SK-N-SH (cell line): ENCODE data around the gene RIC8B. TPM values are rescaled to one million over a fixed set of nuclear protein-coding genes. Genes with fewer than 3 reads are reported as not detected.

Source experiments
- CTCF ChIA-PET: fragments of 300-600, 350-600 bp; formaldehyde crosslinking; extraction: SDS; loops from one replicate; lab custom pipeline; 2021; lab: Yijun Ruan, JAX
- POLR2A ChIA-PET: fragments of 350-600 bp; sonication (Branson Sonifier 250); formaldehyde crosslinking; extraction: SDS; loops from one replicate; lab custom pipeline; 2020; ENCODE audit warnings: antibody characterized with exemption, inconsistent platforms; lab: Yijun Ruan, JAX
- DNase-seq: peaks from one replicate; pipeline ENCODE4 v3.0.0; 2012
- H2AFZ ChIP-seq: fragments of 200-600 bp; sonication (generic); 2 replicates; pipeline ENCODE4 v1.8.1; 2016; ENCODE audit warnings: antibody characterized with exemption, mild to moderate bottlenecking, low read depth
- H3F3A ChIP-seq: fragments of 200-600 bp; sonication (generic); replicated peaks from 2 replicates; pipeline ENCODE3; 2016; ENCODE audit warnings: antibody characterized with exemption, mild to moderate bottlenecking; ENCODE audit not compliant: insufficient read depth
- H3K27ac ChIP-seq, 2 experiments: fragments of 200-500 bp in 1 of 2; fragments of 200-600 bp in 1 of 2; sonication (Bioruptor generic) in 1 of 2; sonication (generic), shearing (Covaris generic) in 1 of 2; 2 replicates each; pipeline versions ENCODE4 v1.5.1 to v1.6.1; 2014 to 2016; ENCODE audit warnings: low read depth in 2 of 2, inconsistent platforms in 1 of 2, low read length in 1 of 2, mild to moderate bottlenecking in 1 of 2, mixed read lengths in 1 of 2
- H3K27me3 ChIP-seq: fragments of 200-600 bp; sonication (generic), shearing (Covaris generic); 2 replicates; pipeline ENCODE4 v1.6.1; 2016; ENCODE audit warnings: mixed run types; ENCODE audit not compliant: insufficient read depth
- H3K36me3 ChIP-seq, 2 experiments: fragments of 200-500 bp in 1 of 2; fragments of 200-600 bp in 1 of 2; sonication (Bioruptor generic) in 1 of 2; sonication (generic) in 1 of 2; replicated peaks in 1 of 2; 2 replicates each; pipeline versions ENCODE3 to v1.5.1; 2014 to 2016; ENCODE audit warnings: low read length in 1 of 2, mild to moderate bottlenecking in 1 of 2; ENCODE audit not compliant: insufficient read depth in 2 of 2, control insufficient read depth in 1 of 2
- H3K4me1 ChIP-seq, 2 experiments: fragments of 200-500 bp in 1 of 2; fragments of 200-600 bp in 1 of 2; sonication (Bioruptor generic) in 1 of 2; sonication (generic), shearing (Covaris generic) in 1 of 2; 2 replicates each; pipeline versions ENCODE4 v1.5.1 to v1.6.1; 2014 to 2016; ENCODE audit warnings: low read depth in 1 of 2, low read length in 1 of 2, mixed run types in 1 of 2; ENCODE audit not compliant: insufficient read depth in 2 of 2, control insufficient read depth in 1 of 2
- H3K4me2 ChIP-seq: fragments of 200-600 bp; sonication (generic), shearing (Covaris generic); 2 replicates; pipeline ENCODE4 v1.6.1; 2017; ENCODE audit warnings: mixed run types
- H3K4me3 ChIP-seq, 2 experiments: fragments of 200-500 bp in 1 of 2; fragments of 200-600 bp in 1 of 2; sonication (Bioruptor generic) in 1 of 2; sonication (generic), shearing (Covaris generic) in 1 of 2; 2 replicates each; pipeline versions ENCODE4 v1.5.1 to v1.8.1; 2014 to 2016; ENCODE audit warnings: low read depth in 2 of 2, inconsistent platforms in 1 of 2, low read length in 1 of 2, mild to moderate bottlenecking in 1 of 2, mixed read lengths in 1 of 2, moderate library complexity in 1 of 2
- H3K79me2 ChIP-seq: fragments of 200-600 bp; sonication (generic); 2 replicates; pipeline ENCODE4 v1.8.1; 2017; ENCODE audit warnings: mild to moderate bottlenecking; ENCODE audit not compliant: insufficient read depth
- H3K9ac ChIP-seq: fragments of 200-600 bp; sonication (generic); 2 replicates; pipeline ENCODE4 v1.6.1; 2017; ENCODE audit warnings: mixed run types
- H3K9me2 ChIP-seq: fragments of 200-600 bp; sonication (generic); 2 replicates; pipeline ENCODE4 v1.6.1; 2017; ENCODE audit warnings: mixed run types
- H3K9me3 ChIP-seq: fragments of 200-600 bp; sonication (generic); 2 replicates; pipeline ENCODE4 v1.6.1; 2017; ENCODE audit warnings: mixed run types, mild to moderate bottlenecking, moderate library complexity
- H4K20me1 ChIP-seq: fragments of 200-600 bp; sonication (generic); 2 replicates; pipeline ENCODE4 v1.6.1; 2017; ENCODE audit warnings: mild to moderate bottlenecking, mixed run types; ENCODE audit not compliant: insufficient read depth
- FOSL2 ChIP-seq: IDR thresholded peaks from 2 replicates; pipeline ENCODE4 v1.4.0; 2012; ENCODE audit warnings: low read depth, mild to moderate bottlenecking, moderate library complexity, borderline replicate concordance
- JUND ChIP-seq: IDR thresholded peaks from 2 replicates; pipeline ENCODE4 v1.4.0; 2012
- NFIC ChIP-seq: IDR thresholded peaks from 2 replicates; pipeline ENCODE4 v1.4.0; 2012; ENCODE audit warnings: borderline replicate concordance
- POLR2AphosphoS5 ChIP-seq: IDR thresholded peaks from 2 replicates; pipeline ENCODE4 v1.6.1; 2012; ENCODE audit warnings: low read depth, low read length
- RXRA ChIP-seq: IDR thresholded peaks from 2 replicates; pipeline ENCODE4 v1.4.0; 2012; ENCODE audit warnings: low read depth, mild to moderate bottlenecking, borderline replicate concordance
- SIN3A ChIP-seq: IDR thresholded peaks from 2 replicates; pipeline ENCODE4 v1.6.1; 2012; ENCODE audit warnings: low read depth, mild to moderate bottlenecking, low read length, moderate library complexity, borderline replicate concordance
- YY1 ChIP-seq: IDR thresholded peaks from 2 replicates; pipeline ENCODE4 v1.4.0; 2012; ENCODE audit warnings: low read depth, mild to moderate bottlenecking
- WGBS: methylation state at CpG from one replicate; pipeline ENCODE4 v1.1.6; 2017; ENCODE audit warnings: low lambda C conversion rate; 5-methylcytosine and 5-hydroxymethylcytosine counted together
- polyA plus RNA-seq, 3 experiments: library from polyadenylated mRNA; depleted of rRNA; stranded (reverse); fragments of >200 nt; gene quantifications; 2 replicates each; pipeline ENCODE4 v1.2.3, GENCODE V29; 2012
- TF ChIP-seq, protein P1 (sequence below): fragments of 150-350 bp; IDR thresholded peaks from 2 replicates; pipeline ENCODE4 v1.6.1; 2016; ENCODE audit warnings: mild to moderate bottlenecking, low read depth, low read length
- TF ChIP-seq, protein P2 (sequence below): IDR thresholded peaks from 2 replicates; pipeline ENCODE4 v1.4.0; 2012; ENCODE audit warnings: low read depth

The RIC8B gene
- polyA plus RNA-seq, 1 of the 3 experiments (the other 2 are of a cell fraction) = 6.2 TPM

DNA sequence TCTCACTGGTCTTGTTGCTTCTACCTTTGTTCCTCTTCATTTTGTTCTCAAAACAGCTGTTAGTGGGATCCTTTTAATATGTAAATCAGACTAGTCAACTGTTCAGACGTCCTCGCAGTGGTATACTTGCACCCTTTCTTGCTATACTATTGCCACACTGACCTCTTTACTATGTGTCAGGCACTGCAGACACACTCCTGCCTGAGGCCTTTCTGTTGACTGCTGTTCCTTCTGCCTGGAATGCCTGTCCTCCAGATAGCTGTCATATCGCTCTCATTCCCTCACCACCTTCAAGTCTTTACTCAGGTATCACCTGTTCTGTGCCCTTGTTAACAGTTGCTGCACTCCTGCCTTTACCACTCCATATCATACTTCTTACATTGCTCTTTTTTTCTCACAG, 91.2 kb downstream of the RIC8B start:
- H3K9ac ChIP-seq = no peak overlapping the region
- H2AFZ ChIP-seq = no peak overlapping the region
- H3K9me3 ChIP-seq = no peaks in the 10 kb centered on the region
- no peak for DNase-seq
- TF ChIP-seq POLR2AphosphoS5 (no peak), YY1 (no peak)
- CTCF ChIA-PET = interaction anchor here (0.6 to 2.3 kb wide), 3 partner anchors 20 to 247 kb away, joined by 3 to 8 read pairs (median 3); no protein-coding TSS in a partner anchor
- POLR2A ChIA-PET = no interaction called here
- H3F3A ChIP-seq = no peaks in the 10 kb centered on the region
- no peak overlapping the region for H3K4me2 ChIP-seq
- WGBS = 99% methylated on average over 3 of the region's 3 CpGs
- no peaks in the 10 kb centered on the region for H3K9me2 ChIP-seq
- H3K79me2 ChIP-seq = peaks cover 21% of the 10 kb centered on the region
- H3K4me1 ChIP-seq = peaks cover 7 to 8% of the 10 kb centered on the region in 2 experiments; a peak in 3 of 4 replicates
- H3K27ac ChIP-seq = no peak overlapping the region
- H4K20me1 ChIP-seq = no peaks in the 10 kb centered on the region
- no peak overlapping the region for H3K4me3 ChIP-seq
- H3K27me3 ChIP-seq = no peaks in the 10 kb centered on the region
- H3K36me3 ChIP-seq = peaks cover 3 to 15% of the 10 kb centered on the region in 2 experiments

DNA sequence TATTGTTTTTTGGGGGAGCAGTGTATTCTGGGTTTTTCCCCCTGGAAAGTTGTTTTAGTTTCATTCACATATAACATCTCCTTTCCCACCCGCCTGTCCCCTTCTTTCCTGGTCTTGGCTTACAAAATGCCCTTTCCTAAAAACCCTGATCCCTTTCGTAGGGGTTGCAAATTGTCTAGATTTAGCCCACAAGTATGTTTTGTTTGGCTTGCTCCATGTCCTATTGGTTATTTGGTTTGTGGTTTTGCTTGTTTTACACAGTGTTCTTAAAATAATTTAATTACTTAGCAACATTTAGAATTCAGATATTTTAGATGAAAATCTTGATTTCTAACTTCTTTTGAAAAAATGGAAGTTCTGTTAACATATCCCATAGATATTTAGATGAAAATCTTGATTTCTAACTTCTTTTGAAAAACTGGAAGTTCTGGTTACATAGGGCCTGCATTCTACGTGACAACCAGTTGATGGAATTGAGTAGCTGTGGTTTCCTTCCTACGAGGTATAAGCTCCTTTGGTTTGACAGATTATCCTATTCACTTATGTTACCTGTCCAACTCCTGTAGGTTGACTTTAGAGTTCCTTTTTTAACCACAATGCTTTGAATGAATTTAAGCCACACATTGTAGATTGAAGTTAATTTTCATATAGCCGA, 92.1 kb downstream of the RIC8B start:
- Histone ChIP-seq H3K9me3 (no peaks in the 10 kb centered on the region), H3K27me3 (no peaks in the 10 kb centered on the region), H3K4me1 (peaks cover 7 to 9% of the 10 kb centered on the region in 2 experiments), H3K36me3 (peaks cover 0 to 8% of the 10 kb centered on the region in 2 experiments), H3K79me2 (peaks cover 21% of the 10 kb centered on the region), H2AFZ (no peak overlapping the region), H3F3A (no peaks in the 10 kb centered on the region), H3K9ac (no peak overlapping the region), H3K9me2 (no peaks in the 10 kb centered on the region), H3K4me2 (no peak overlapping the region), H3K27ac (no peak overlapping the region), H4K20me1 (no peaks in the 10 kb centered on the region), H3K4me3 (no peak overlapping the region)
- CTCF ChIA-PET = interaction anchor here (0.6 to 2.3 kb wide), 3 partner anchors 25 to 248 kb away, joined by 3 to 8 read pairs (median 5); no protein-coding TSS in a partner anchor
- WGBS = 93% methylated on average over 5 of the region's 5 CpGs
- TF ChIP-seq, protein P1, sequence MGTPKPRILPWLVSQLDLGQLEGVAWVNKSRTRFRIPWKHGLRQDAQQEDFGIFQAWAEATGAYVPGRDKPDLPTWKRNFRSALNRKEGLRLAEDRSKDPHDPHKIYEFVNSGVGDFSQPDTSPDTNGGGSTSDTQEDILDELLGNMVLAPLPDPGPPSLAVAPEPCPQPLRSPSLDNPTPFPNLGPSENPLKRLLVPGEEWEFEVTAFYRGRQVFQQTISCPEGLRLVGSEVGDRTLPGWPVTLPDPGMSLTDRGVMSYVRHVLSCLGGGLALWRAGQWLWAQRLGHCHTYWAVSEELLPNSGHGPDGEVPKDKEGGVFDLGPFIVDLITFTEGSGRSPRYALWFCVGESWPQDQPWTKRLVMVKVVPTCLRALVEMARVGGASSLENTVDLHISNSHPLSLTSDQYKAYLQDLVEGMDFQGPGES = no peak
- TF ChIP-seq NFIC (no peak), SIN3A (no peak), JUND (no peak)
- no peak for DNase-seq
- POLR2A ChIA-PET = no interaction called here

DNA sequence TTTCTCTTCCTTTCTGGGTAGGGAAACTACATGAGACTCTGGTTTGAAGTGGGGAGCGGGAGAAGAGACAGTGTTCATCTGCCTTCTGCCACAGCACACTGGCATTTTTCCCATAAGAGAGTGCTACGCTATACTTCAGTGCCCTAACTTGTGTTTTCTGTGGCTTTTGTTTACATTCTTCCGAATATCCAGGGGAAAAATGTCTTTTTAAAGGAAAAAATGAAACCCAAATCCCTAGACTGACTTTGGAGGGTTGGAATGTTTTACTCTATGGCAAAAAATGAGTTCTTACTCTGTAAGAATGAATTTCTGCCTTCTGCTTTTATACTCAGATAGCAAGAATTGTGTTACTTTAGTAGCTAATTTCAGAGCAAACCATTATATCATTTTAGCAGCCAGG, 93.2 kb downstream of the RIC8B start:
- Histone ChIP-seq H3K27me3 (no peaks in the 10 kb centered on the region), H4K20me1 (no peaks in the 10 kb centered on the region), H3K9me2 (no peaks in the 10 kb centered on the region), H3K9ac (no peak overlapping the region), H3K27ac (no peak overlapping the region), H3K4me3 (no peak overlapping the region), H3K79me2 (peaks cover 17% of the 10 kb centered on the region), H3K4me1 (peaks cover 6 to 7% of the 10 kb centered on the region in 2 experiments), H3K4me2 (no peak overlapping the region), H3K9me3 (no peaks in the 10 kb centered on the region), H3F3A (no peaks in the 10 kb centered on the region), H3K36me3 (peaks cover under 1 to 2% of the 10 kb centered on the region in 2 experiments), H2AFZ (no peak overlapping the region)
- no peak for DNase-seq
- ChIA-PET CTCF (no interaction called here), POLR2A (no interaction called here)
- 95% methylated on average over 3 of the region's 3 CpGs for WGBS
- TF ChIP-seq, protein P2, sequence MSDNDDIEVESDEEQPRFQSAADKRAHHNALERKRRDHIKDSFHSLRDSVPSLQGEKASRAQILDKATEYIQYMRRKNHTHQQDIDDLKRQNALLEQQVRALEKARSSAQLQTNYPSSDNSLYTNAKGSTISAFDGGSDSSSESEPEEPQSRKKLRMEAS = no peak
- TF ChIP-seq RXRA (no peak), FOSL2 (no peak), NFIC (no peak)
